ENCODE data around the gene APBB2. TPM values are rescaled to one million over a fixed set of nuclear protein-coding genes. Genes with fewer than 3 reads are reported as not detected.

The APBB2 gene
- total RNA-seq, 1 donor from 2014 or later = 82.9 TPM

- DNase-seq = no peak
Measured at GRCh38 chr4:40897557-40898203, 316.7 kb downstream of the APBB2 start.

- no peak for DNase-seq
Measured at GRCh38 chr4:40890764-40891163, 323.6 kb downstream of the APBB2 start.

- no peak for DNase-seq
Measured at GRCh38 chr4:40890199-40890598, 324.1 kb downstream of the APBB2 start.

GRCh38 chr4:40888933-40889332 is 325.4 kb downstream of the APBB2 start:
- no peak for DNase-seq

GRCh38 chr4:40887764-40888131 is 326.6 kb downstream of the APBB2 start:
- DNase-seq = no peak

GRCh38 chr4:40886931-40887763 is 327.2 kb downstream of the APBB2 start:
- no peak for DNase-seq

GRCh38 chr4:40881851-40882250 is 332.5 kb downstream of the APBB2 start:
- DNase-seq = no peak

- DNase-seq = no peak
Measured at GRCh38 chr4:40881096-40881495, 333.2 kb downstream of the APBB2 start.

- DNase-seq = no peak
Measured at GRCh38 chr4:40878548-40879055, 335.7 kb downstream of the APBB2 start.

GRCh38 chr4:40877081-40877480 is 337.3 kb downstream of the APBB2 start:
- DNase-seq = no peak

GRCh38 chr4:40875507-40876150 is 338.7 kb downstream of the APBB2 start:
- no peak for DNase-seq

- DNase-seq = no peak
Measured at GRCh38 chr4:40874901-40875300, 339.4 kb downstream of the APBB2 start.

- DNase-seq = no peak
Measured at GRCh38 chr4:40874331-40874730, 340.0 kb downstream of the APBB2 start.

- no peak for DNase-seq
Measured at GRCh38 chr4:40871695-40872250, 342.6 kb downstream of the APBB2 start.

GRCh38 chr4:40870150-40870549 is 344.2 kb downstream of the APBB2 start:
- no peak for DNase-seq

GRCh38 chr4:40865696-40866095 is 348.6 kb downstream of the APBB2 start:
- DNase-seq = no peak

GRCh38 chr4:40864531-40864930 is 349.8 kb downstream of the APBB2 start:
- no peak for DNase-seq

- DNase-seq = no peak
Measured at GRCh38 chr4:40858962-40859361, 355.4 kb downstream of the APBB2 start.

- no peak for DNase-seq
Measured at GRCh38 chr4:40857956-40858355, 356.4 kb downstream of the APBB2 start.

- peak; percentile 18 for DNase-seq
Measured at GRCh38 chr4:40856840-40857362, 357.4 kb downstream of the APBB2 start.

- DNase-seq = no peak
Measured at GRCh38 chr4:40856277-40856839, 358.0 kb downstream of the APBB2 start.

- no peak for DNase-seq
Measured at GRCh38 chr4:40850496-40850895, 363.8 kb downstream of the APBB2 start.
